Measurements from ENCODE around the gene CCDC86. TPM values are rescaled to one million over a fixed set of nuclear protein-coding genes. Genes with fewer than 3 reads are reported as not detected.

The CCDC86 gene
- total and polyA plus RNA-seq, 10 of the 15 experiments (the other 5 are each of a cell fraction or from before 2014, with no cell fraction given): 2.0 to 87.2 (median 38.7) TPM

DNA sequence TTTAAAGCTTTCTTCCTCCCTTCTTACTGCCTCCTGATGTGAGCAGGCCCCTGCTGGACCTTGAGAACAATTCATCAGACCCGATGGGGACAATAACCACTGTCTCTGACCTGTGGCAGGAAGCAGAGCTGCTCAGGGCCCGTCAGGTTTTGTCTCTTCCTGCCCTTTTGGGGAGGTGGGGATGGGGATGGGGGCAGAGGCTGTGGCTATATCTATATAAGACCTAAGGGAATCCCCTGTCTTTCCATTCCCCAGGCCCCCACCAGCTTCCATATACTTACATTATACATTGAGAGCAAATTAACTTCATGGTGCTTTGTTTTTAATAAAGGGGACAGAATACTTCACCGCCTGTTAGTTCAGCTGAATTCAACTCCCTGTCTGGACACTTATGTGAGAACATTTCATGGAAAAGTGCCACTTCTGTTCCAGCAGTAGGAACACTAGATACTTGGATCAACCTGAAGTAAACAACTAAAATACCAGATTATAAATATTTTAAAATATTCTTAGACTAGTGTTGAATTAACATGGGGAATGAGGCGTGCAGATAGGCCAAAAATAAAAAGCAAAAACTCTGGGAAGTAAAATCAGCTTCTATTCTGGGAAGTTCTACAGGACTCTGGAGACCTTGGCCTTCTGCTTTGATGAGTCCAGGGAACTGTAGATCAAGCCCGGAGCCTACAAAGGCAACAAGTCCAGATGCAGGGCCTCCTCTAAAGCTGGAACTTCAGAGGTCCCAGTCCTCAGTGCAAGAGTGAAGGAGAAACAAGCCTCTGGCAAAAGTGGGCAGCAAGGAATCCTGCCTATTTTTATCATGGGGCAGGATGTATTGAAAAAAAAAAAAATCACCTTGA lies 36.6 kb downstream of the CCDC86 start:
- H3K27ac ChIP-seq (ENCODE audit: control insufficient read depth, insufficient read depth): no peak overlapping the region
- peaks cover 0 to 5% of the 10 kb centered on the region in 2 experiments; a peak in 3 of 4 replicates for H3K36me3 ChIP-seq (ENCODE audit: control insufficient read depth in 2 of 2, insufficient read depth in 2 of 2, low read length in 1 of 2)
- no peaks in the 10 kb centered on the region; the same call in 1 of the 2 replicates for H4K20me1 ChIP-seq (ENCODE audit: control insufficient read depth, insufficient read depth)
- CTCF ChIA-PET: interaction anchor here (1.2 to 2.3 kb wide), 2 partner anchors 9 to 48 kb away, joined by 4 to 8 read pairs; no protein-coding TSS in a partner anchor
- no peak overlapping the region for H3K4me2 ChIP-seq (ENCODE audit: control insufficient read depth, insufficient read depth)
- SMC1A ChIA-PET (ENCODE audit: uncharacterized antibody, unreplicated experiment): interaction anchor here (1.2 to 1.3 kb wide), 2 partner anchors 10 to 47 kb away, joined by 3 read pairs; no protein-coding TSS in a partner anchor
- no peaks in the 10 kb centered on the region for H3K79me2 ChIP-seq (ENCODE audit: control insufficient read depth, insufficient read depth, low read length)
- no peaks in the 10 kb centered on the region for H3K27me3 ChIP-seq (replicated peaks in 1 of 2; ENCODE audit: control insufficient read depth in 2 of 2, insufficient read depth in 2 of 2, low read length in 1 of 2)
- 60% methylated on average over 5 of the region's 5 CpGs for WGBS (ENCODE audit: insufficient coverage, insufficient replicate concordance, low lambda C conversion rate, missing lambda C conversion rate)
- no peak overlapping the region for H3K4me3 ChIP-seq
- no peaks in the 10 kb centered on the region for H3K4me1 ChIP-seq (ENCODE audit: control insufficient read depth, insufficient read depth, low read length)
- H3K9me3 ChIP-seq (replicated peaks; ENCODE audit: control insufficient read depth, insufficient read depth, low read length): no peaks in the 10 kb centered on the region
- DNase-seq (ENCODE audit: low read depth, low spot score): no peak
- ATAC-seq: no peak
- intact Hi-C loops (cut with micrococcal nuclease; ENCODE audit: unreplicated experiment): no loop called here
- POLR2A ChIA-PET: no interaction called here
- RAD21 ChIA-PET (ENCODE audit: unreplicated experiment): no interaction called here
- TF ChIP-seq, protein P1, sequence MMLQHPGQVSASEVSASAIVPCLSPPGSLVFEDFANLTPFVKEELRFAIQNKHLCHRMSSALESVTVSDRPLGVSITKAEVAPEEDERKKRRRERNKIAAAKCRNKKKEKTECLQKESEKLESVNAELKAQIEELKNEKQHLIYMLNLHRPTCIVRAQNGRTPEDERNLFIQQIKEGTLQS (IDR thresholded peaks at IDR 0.05; ENCODE audit: borderline replicate concordance, extremely low read depth, low read depth, low read length): no peak
- TF ChIP-seq KLF5 (IDR thresholded peaks at IDR 0.05; ENCODE audit: partially characterized antibody): no peak
- TF ChIP-seq, protein P2, sequence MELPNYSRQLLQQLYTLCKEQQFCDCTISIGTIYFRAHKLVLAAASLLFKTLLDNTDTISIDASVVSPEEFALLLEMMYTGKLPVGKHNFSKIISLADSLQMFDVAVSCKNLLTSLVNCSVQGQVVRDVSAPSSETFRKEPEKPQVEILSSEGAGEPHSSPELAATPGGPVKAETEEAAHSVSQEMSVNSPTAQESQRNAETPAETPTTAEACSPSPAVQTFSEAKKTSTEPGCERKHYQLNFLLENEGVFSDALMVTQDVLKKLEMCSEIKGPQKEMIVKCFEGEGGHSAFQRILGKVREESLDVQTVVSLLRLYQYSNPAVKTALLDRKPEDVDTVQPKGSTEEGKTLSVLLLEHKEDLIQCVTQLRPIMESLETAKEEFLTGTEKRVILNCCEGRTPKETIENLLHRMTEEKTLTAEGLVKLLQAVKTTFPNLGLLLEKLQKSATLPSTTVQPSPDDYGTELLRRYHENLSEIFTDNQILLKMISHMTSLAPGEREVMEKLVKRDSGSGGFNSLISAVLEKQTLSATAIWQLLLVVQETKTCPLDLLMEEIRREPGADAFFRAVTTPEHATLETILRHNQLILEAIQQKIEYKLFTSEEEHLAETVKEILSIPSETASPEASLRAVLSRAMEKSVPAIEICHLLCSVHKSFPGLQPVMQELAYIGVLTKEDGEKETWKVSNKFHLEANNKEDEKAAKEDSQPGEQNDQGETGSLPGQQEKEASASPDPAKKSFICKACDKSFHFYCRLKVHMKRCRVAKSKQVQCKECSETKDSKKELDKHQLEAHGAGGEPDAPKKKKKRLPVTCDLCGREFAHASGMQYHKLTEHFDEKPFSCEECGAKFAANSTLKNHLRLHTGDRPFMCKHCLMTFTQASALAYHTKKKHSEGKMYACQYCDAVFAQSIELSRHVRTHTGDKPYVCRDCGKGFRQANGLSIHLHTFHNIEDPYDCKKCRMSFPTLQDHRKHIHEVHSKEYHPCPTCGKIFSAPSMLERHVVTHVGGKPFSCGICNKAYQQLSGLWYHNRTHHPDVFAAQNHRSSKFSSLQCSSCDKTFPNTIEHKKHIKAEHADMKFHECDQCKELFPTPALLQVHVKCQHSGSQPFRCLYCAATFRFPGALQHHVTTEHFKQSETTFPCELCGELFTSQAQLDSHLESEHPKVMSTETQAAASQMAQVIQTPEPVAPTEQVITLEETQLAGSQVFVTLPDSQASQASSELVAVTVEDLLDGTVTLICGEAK (IDR thresholded peaks at IDR 0.05; ENCODE audit: borderline replicate concordance): no peak
- no peak for TF ChIP-seq HDAC6 (IDR thresholded peaks at IDR 0.05; ENCODE audit: unreplicated experiment)
- H2AFZ ChIP-seq (ENCODE audit: control insufficient read depth, low read depth, low read length): no peak overlapping the region
- in situ Hi-C loops (cut with MboI): no loop called here
- no peak overlapping the region for H3K9ac ChIP-seq (ENCODE audit: control insufficient read depth, insufficient read depth, low read length)
- BruUV-seq (replicated peaks): no TSS peak
- FAIRE-seq: no peak

Data from GM12878 (cell line).